Central memory CD8-positive, alpha-beta T cell (primary cell): Measurements from ENCODE around the gene RASSF4.
A peak's percentile ranks its signal among the peaks of the same experiment; 100 is the strongest.

ENCODE experiments used
- ATAC-seq: fragments of 150-1000 bp; cut with Tn5 transposase; replicated peaks from 2 replicates; pipeline ENCODE4 v1.10.0; 2022; ENCODE audit warnings: mild to moderate bottlenecking, moderate FRiP score, moderate number of reproducible peaks; ENCODE audit not compliant: poor library complexity, severe bottlenecking; ENCODE audit errors: extremely low read depth
- DNase-seq, 2 donors: peaks; one replicate each; pipeline ENCODE4 v3.0.0; 2021; ENCODE audit warnings: low spot score in 2 of 2
- H3K27ac Mint-ChIP-seq: one replicate; pipeline ENCODE4 v1.8.0; 2022; ENCODE audit warnings: low read depth, mild to moderate bottlenecking, moderate library complexity, mixed read lengths
- H3K27me3 Mint-ChIP-seq: one replicate; pipeline ENCODE4 v1.8.0; 2022; ENCODE audit warnings: mixed read lengths
- H3K36me3 Mint-ChIP-seq: one replicate; pipeline ENCODE4 v1.8.0; 2022; ENCODE audit warnings: mild to moderate bottlenecking, moderate library complexity, mixed read lengths; ENCODE audit not compliant: insufficient read depth
- H3K4me1 Mint-ChIP-seq: one replicate; pipeline ENCODE4 v1.8.0; 2022; ENCODE audit warnings: mixed read lengths
- H3K4me3 Mint-ChIP-seq: one replicate; pipeline ENCODE4 v1.8.0; 2022; ENCODE audit warnings: mild to moderate bottlenecking, moderate library complexity, mixed read lengths
- H3K9me3 Mint-ChIP-seq: one replicate; pipeline ENCODE4 v1.8.0; 2022; ENCODE audit warnings: mixed read lengths

Gene RASSF4

DNA sequence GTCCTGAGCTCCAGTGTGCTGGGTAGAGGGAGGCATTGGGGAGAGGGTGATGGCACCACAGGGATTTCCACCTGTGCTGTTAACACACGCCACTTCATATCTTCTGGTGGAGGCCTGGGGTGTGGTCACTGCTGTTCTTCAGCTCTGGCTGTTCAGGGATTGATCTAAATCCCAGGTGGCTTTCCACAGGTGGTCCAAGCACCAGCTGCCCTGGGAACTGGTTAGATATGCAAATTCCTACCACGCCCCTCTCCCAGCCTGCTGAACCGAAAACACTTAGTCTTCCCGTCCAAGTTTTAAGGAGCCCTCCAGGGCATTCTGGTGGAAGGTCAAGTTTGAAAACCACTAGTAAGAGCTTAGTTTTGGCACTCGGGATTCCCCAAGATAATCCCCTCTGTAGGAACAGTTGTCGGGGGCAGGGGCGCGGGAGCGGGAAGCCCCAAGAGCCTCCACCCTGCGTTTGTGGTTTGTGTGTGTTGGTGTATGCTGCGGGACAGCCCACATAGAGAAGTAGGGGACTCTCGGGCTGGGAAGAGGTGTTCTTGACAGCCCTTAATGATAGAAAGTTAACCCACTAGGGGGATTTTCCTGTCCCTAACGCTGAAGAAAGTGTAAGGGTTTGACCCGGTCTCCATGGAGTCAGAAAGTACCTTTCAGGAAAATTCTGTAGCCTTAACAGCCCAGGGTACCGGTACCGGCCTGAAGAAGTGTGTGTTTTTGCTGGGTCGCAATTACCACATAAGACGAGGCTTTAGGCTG, 13.9 kb downstream of the RASSF4 start:
- no peak for DNase-seq
- Mint-ChIP-seq H3K4me3 (no peak overlapping the region), H3K27me3 (no peaks in the 10 kb centered on the region), H3K9me3 (no peaks in the 10 kb centered on the region), H3K27ac (no peak overlapping the region), H3K36me3 (peaks cover 3% of the 10 kb centered on the region), H3K4me1 (peaks cover 17% of the 10 kb centered on the region)
- ATAC-seq: no peak

DNA sequence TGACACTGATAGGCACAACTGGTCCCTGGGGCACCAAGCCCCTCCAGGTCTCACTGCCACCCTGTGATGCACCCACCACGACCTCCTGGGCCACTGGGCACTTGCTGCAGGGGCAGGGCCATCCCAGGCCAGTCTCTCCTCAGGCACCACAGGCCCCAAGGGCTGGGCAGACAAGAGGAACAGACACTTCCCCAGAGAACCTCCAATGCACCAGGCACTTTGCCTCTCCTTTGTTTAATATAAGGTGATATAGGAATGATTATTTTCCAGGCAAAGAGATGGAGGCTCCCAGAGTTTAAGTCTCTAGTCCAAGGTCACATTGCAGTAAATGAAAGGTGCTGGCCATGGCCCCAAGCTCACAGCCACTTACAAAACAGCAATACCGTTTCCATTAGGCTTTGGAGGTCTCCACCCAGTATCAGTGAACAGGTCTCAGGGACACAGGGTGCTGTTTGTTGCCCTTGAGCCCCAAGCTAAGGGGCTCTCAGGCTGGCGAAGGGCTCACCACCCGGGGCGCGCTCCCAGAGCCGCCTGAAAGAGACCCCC, 14.6 kb downstream of the RASSF4 start:
- ATAC-seq (no peak), DNase-seq (no peak)
- Mint-ChIP-seq H3K27ac (no peak overlapping the region), H3K36me3 (no peaks in the 10 kb centered on the region), H3K27me3 (no peaks in the 10 kb centered on the region), H3K4me3 (peak overlapping the region; percentile 58), H3K9me3 (no peaks in the 10 kb centered on the region), H3K4me1 (peaks cover 11% of the 10 kb centered on the region)

DNA sequence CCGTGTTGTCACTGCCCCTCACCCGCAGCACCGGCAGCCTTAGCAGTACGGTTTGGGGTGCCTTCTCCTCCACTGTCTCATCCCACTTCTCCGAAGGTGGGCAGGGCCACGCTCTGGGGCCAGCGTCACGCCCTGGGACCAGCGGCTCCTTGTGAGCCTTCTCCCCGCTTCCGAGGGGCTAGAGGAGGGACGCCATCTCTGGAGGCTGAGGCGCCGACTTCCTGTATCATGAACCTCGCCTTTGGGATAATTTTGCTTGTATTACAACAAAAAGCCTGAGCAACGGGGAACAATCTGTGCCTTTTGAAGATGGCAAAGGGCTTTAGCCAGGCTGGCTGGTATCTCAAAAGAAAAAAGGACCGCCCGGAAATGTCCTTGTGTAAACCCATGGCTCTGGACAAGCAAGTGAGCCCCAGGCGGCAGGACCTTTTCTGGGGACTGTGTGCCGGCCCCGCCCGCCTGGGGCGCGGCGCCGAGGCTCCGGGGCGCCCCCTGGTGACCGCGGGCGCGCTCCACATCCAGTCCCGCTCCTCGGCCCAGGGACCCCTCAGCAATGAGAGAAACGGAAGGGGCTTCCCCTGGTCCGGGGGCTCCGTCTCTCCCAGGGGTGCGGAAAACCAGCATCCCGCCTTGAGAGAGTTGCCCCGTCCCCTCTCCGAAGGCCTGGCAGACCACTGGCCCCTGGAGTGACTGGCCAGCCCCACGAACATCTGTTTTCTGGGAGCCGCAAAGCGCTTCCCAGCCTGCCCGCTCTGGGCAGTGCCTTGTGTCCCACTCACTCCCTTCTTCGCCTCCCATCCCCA, 15.2 kb downstream of the RASSF4 start:
- no peaks in the 10 kb centered on the region for H3K9me3 Mint-ChIP-seq
- DNase-seq (peak; percentile 40 to 53), ATAC-seq (peak; percentile 87)
- H3K27ac Mint-ChIP-seq: no peak overlapping the region
- H3K27me3 Mint-ChIP-seq: no peaks in the 10 kb centered on the region
- peaks cover 5% of the 10 kb centered on the region for H3K4me1 Mint-ChIP-seq
- H3K36me3 Mint-ChIP-seq: no peaks in the 10 kb centered on the region
- peak overlapping the region; percentile 58 for H3K4me3 Mint-ChIP-seq

DNA sequence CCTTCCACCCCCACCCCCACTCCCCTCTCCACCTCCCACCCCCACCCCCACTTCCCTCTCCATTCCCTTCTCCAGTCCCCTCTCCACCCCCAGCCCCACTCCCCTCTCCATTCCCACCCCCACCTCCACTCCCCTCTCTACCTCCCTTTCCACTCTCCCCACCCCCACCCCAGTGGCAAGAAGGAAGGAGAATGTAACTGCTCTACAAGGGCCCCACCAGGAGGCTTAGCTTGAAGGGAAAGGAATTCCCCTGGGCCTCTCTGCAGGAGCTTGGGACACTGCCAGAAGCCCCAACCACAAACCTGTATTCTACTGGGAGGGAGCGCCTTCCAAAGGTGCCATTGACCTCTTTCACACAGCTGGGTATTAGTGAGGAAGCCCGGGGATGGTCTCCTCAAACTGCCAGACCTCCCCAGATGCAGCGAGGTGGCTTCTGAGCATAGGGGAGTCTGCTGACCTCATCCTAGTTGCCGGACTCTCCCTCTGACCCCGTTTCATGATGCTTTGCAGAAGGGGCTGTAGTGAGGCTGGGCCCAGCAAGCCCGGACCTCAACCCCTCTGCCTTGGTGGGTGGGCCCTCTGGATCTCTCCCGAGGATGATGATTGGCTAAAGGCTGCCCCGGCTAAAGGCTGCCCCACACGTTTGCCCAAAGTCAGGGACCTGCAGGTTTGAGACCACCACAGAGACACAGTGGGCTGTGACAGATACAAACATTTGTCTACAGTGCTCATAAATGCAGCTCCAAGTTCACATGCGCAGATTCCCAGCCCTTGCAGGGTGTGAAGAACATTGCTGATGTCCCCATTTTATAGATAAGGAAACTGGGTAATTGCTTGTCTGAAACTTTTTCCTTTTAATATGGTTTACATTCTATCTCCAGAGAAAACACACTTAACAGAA, 16.1 kb downstream of the RASSF4 start:
- H3K27ac Mint-ChIP-seq: no peak overlapping the region
- no peaks in the 10 kb centered on the region for H3K27me3 Mint-ChIP-seq
- H3K9me3 Mint-ChIP-seq: no peaks in the 10 kb centered on the region
- no peaks in the 10 kb centered on the region for H3K36me3 Mint-ChIP-seq
- H3K4me1 Mint-ChIP-seq: peaks cover 5% of the 10 kb centered on the region
- no peak for ATAC-seq
- peak overlapping the region; percentile 27 for H3K4me3 Mint-ChIP-seq
- DNase-seq: no peak

DNA sequence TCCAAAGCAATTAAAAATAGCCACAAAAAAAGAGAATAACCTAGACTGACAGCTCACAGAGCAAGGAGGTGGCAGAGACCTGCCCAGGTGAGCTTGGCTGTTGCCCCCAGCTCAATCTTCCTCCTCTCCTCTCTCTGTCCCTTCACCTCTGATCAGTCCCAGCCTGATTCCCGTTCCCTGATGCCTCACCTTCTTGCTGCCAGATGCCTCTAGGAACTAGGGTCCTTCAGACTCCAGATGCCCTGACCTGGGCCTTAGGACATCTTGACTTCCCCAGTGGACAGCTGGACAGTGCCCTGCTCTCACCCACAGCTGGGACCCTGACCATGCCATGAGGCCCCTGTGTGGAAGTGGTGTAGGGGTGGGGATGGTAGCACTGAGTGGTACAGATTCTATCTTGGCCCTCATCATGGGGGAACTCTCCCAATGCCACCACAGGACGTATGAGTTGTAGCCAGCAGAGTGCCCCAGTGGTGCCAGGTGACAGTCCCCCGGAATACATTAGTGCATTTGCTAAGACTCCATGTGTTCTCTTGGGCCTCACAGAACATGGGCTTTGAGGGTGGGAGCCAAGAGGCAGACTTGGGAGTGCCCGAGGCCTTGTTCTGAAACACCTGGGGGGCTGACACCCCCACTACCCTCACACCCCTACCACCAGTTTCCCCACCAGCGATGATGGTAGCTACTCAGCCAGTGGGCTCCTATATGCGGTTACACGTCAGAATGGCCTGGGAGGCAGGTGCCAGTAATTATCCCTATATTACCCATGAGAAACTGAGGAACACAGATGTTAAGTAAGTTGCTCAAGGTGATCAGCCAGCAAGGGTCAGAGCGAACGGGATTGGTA, 17.0 kb downstream of the RASSF4 start:
- H3K4me3 Mint-ChIP-seq: no peak overlapping the region

DNA sequence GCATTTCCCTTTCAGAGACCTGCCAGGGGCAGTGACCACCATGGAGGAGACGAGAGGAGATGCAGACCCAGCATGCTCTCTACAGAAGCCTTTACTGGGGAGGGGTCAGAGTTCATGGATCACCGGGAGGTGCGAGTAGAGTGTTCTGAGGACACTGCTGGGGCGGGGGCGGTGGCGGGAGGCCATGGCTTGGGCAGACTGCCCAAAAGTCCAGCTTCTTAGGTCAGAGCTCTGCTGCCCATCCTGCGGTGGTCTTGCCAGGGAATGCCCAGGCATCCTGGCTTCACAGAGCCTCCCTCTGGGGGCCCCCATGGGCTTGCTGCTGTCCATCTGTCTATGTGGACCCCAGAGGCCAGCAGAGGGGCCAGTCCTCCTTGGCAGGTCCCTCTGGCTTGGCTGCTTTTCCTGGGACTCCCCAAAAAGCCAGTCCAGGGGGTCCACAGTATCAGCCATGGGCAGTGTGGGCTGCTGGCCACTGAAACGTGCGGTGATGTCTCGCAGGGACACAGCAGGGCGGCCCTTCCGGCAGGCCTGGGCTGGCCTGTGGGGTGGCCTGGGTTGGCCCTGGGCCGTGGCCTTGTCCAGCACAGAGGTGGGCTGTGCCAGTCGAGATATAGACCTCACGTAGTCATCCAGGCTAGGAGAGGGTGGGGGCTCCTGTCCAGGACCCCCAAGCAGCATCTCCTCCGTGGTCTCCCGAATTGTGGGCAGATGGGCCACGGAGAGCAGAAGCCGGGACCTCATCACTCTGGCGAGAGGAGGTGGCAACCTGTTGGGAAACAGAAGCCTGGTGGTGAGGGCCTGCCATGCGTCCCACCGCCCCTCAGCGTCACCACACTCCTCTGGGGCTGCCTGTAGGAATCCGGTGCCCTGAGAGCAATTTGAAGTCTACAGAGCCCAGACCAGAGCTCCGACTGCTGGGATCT, 17.9 kb downstream of the RASSF4 start:
- H3K4me3 Mint-ChIP-seq: no peak overlapping the region
- H3K4me1 Mint-ChIP-seq: peaks cover 5% of the 10 kb centered on the region
- no peaks in the 10 kb centered on the region for H3K9me3 Mint-ChIP-seq
- no peaks in the 10 kb centered on the region for H3K36me3 Mint-ChIP-seq
- ATAC-seq (no peak), DNase-seq (no peak)
- H3K27ac Mint-ChIP-seq: no peak overlapping the region
- no peaks in the 10 kb centered on the region for H3K27me3 Mint-ChIP-seq

More for the DNA sequence above, 17.0 kb downstream of the RASSF4 start:
- H3K36me3 Mint-ChIP-seq: no peaks in the 10 kb centered on the region
- H3K9me3 Mint-ChIP-seq: no peaks in the 10 kb centered on the region
- no peak overlapping the region for H3K27ac Mint-ChIP-seq
- DNase-seq (no peak), ATAC-seq (no peak)
- no peaks in the 10 kb centered on the region for H3K27me3 Mint-ChIP-seq
- peaks cover 5% of the 10 kb centered on the region for H3K4me1 Mint-ChIP-seq

DNA sequence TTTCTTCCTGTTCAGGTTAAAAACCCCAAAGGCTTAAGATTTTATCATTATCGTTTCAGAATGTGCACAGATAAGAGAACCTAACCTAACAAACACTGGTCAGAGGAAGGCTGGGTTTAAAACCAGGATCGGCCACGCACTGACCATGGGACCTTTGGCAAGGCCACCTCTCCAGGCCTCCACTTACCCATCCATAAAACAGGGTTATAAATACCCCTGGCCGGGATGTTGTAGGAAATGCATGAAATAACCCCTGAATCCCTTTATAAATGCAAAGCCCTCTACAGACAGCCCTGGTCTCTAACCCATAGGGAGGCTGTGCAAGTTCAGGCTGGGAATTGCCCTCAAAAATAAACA, 18.6 kb downstream of the RASSF4 start:
- no peaks in the 10 kb centered on the region for H3K36me3 Mint-ChIP-seq
- no peak overlapping the region for H3K4me3 Mint-ChIP-seq
- H3K27me3 Mint-ChIP-seq: no peaks in the 10 kb centered on the region
- no peak overlapping the region for H3K27ac Mint-ChIP-seq
- ATAC-seq (no peak), DNase-seq (no peak)
- H3K4me1 Mint-ChIP-seq: peaks cover 4% of the 10 kb centered on the region
- no peaks in the 10 kb centered on the region for H3K9me3 Mint-ChIP-seq

DNA sequence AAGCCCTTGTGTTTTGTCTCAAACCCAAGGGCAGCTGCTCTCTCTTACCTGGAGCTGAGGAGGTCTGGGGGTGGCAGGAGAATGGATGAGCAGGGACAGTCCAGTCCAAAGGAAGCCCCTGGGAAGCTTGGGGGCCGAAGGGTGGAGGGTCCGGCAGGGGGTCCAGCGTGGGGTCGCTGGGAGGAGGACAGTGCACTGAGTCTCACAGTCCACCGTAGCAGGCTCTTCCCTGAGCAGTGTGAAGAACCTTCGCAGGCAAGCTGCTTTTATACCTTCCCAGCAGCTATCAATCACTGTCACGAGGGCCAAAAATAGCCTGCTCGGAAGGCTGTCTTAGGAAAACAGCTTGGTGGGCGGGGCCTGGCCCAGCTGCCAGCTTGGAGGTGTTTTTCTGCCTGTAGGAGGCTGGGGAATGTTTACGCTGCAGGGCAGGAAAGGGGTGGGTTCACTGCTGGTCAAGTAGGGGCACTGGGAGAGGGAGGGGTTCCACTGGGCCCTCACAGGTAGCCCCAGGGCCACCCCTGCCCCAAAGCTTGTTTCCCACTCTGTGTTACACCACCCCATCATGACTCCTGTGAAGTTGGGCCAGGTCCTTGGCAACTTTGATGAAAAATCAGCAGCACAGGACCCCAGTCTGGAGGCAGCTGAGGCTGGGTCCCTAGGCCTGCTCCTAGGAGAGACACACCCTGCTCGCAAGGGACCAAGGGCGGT, 19.1 kb downstream of the RASSF4 start, which contains the start of gene DEPP1:
Gene DEPP1 (minus strand): TSS at position 240 of the 711 bp plus-strand sequence. CDS start 779 bp downstream, outside the sequence.
- no peaks in the 10 kb centered on the region for H3K4me1 Mint-ChIP-seq
- no peak within 1 kb of the TSS for H3K4me3 Mint-ChIP-seq
- no peak within 1 kb of the TSS for H3K27ac Mint-ChIP-seq
- no peaks in the 10 kb centered on the region for H3K36me3 Mint-ChIP-seq
- DNase-seq (no peak), ATAC-seq (no peak)
- no peaks in the 10 kb centered on the region for H3K27me3 Mint-ChIP-seq
- no peaks in the 10 kb centered on the region for H3K9me3 Mint-ChIP-seq

DNA sequence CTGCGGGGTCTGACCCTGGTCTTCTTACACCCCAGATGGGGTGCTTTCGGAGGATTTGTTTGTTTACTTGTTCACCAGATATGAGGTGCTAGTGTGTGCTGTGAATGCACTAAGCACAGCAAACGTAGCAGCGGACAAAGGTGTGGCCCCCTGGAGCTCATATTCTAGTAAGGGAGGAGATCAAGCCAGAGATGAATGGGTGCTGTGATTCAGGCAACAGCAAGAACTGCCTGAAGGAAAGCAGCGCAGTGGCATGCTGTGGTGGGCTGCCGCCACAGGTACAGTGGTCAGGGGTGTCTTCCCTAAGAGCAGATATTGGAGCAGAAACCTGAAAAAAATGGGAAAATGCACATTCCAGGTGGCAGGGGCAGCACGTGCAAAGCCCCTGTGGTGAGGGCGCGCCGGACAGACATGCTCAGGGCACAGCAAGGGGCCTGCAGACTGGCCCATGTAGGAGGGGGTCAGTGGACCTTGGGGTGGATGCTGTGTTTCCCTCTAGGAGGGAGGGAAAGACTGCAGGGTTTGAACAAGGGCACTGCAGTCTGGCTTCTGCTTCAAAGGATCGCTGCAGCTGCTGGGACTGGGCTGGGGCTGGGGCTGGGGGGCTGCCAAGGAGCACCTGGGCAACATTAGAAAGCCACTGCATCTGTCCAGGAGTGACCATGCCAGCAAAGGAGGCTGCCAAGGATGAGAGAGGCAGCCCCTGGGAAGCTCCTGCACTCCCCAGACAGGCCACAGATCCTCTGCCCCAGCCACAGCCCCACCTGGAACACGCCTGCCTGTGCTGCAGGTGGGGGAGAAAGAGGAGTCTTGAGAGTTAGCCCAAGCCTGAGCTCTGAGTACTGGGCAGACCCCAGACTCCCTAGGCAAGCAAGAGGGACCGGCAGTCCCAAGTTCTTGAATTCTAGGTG, 19.9 kb downstream of the RASSF4 start:
- Mint-ChIP-seq H3K9me3 (no peaks in the 10 kb centered on the region), H3K27me3 (no peaks in the 10 kb centered on the region), H3K36me3 (peaks cover 1% of the 10 kb centered on the region), H3K4me1 (no peaks in the 10 kb centered on the region), H3K4me3 (no peak overlapping the region), H3K27ac (no peak overlapping the region)
- no peak for DNase-seq
- no peak for ATAC-seq
